B cell (primary cell): ENCODE data around the gene ARHGAP6. TPM values are rescaled to one million over a fixed set of nuclear protein-coding genes. Genes with fewer than 3 reads are reported as not detected.

ENCODE experiments used
- ATAC-seq: fragments of 200-7000 bp; cut with Tn5 transposase; one replicate; pipeline ENCODE4 v1.10.0; 2021; ENCODE audit warnings: low read depth, mild to moderate bottlenecking, moderate number of reproducible peaks, moderate library complexity
- CTCF ChIA-PET: fragments of 350-600 bp; sonication (Branson Sonifier 250); formaldehyde crosslinking; loops from one replicate; lab custom pipeline; 2021; ENCODE audit warnings: antibody characterized with exemption, inconsistent platforms; lab: Charles Lee
- POLR2A ChIA-PET: fragments of 350-600 bp; sonication (Branson Sonifier 250); formaldehyde crosslinking; loops from one replicate; lab custom pipeline; 2021; ENCODE audit warnings: antibody characterized with exemption; lab: Charles Lee
- DNase-seq: peaks from one replicate; pipeline ENCODE4 v3.0.0; 2013
- H2AFZ ChIP-seq: 2 replicates; pipeline ENCODE4 v1.6.1; 2012; ENCODE audit warnings: mild to moderate bottlenecking, low read depth, low read length; ENCODE audit not compliant: insufficient read depth, poor library complexity, severe bottlenecking
- H3K27ac ChIP-seq, 2 donors: 1 replicate in 1 of 2; 2 replicates in 1 of 2; pipeline ENCODE4 v1.5.1; 2012 to 2013; ENCODE audit warnings: low read length in 2 of 2, mild to moderate bottlenecking in 2 of 2, moderate library complexity in 1 of 2
- H3K27me3 ChIP-seq, 4 experiments: fragments of 200-600 bp in 1 of 4; sonication (generic) in 1 of 4; replicated peaks in 1 of 4; 1 replicate in 2 of 4; 2 replicates in 2 of 4; pipeline versions ENCODE4 v1.6.1 to v1.7.0; 2013 to 2016; ENCODE audit warnings: low read length in 3 of 4, mild to moderate bottlenecking in 2 of 4, mixed read lengths in 1 of 4, moderate library complexity in 1 of 4; ENCODE audit not compliant: insufficient read depth in 4 of 4, control insufficient read depth in 3 of 4; ENCODE audit errors: control extremely low read depth in 1 of 4
- H3K36me3 ChIP-seq, 2 experiments: replicated peaks in 1 of 2; 1 replicate in 1 of 2; 2 replicates in 1 of 2; pipeline versions ENCODE4 v1.6.1 to v1.7.1; 2013; ENCODE audit warnings: low read length in 1 of 2; ENCODE audit not compliant: insufficient read depth in 2 of 2, control insufficient read depth in 1 of 2; ENCODE audit errors: control extremely low read depth in 1 of 2, extremely low read depth in 1 of 2
- H3K4me1 ChIP-seq, 2 donors: fragments of 200-600 bp in 1 of 2; sonication (generic) in 1 of 2; 1 replicate in 1 of 2; 2 replicates in 1 of 2; pipeline versions ENCODE4 v1.5.1 to v1.6.1; 2013 to 2017; ENCODE audit warnings: low read length in 2 of 2; ENCODE audit not compliant: control insufficient read depth in 2 of 2, insufficient read depth in 2 of 2
- H3K4me2 ChIP-seq: replicated peaks from 2 replicates; pipeline ENCODE3; 2012; ENCODE audit warnings: mild to moderate bottlenecking, low read depth, low read length; ENCODE audit not compliant: poor library complexity, severe bottlenecking
- H3K4me3 ChIP-seq, 5 experiments: fragments of 200-600 bp in 1 of 5; sonication (generic) in 1 of 5; 1 replicate in 3 of 5; 2 replicates in 2 of 5; pipeline versions ENCODE4 v1.5.1 to v1.7.0; 2011 to 2016; ENCODE audit warnings: low read length in 4 of 5, mild to moderate bottlenecking in 4 of 5, low read depth in 2 of 5, control low read depth in 1 of 5, moderate library complexity in 1 of 5; ENCODE audit not compliant: insufficient read depth in 1 of 5; ENCODE audit errors: control extremely low read depth in 1 of 5, extremely low read depth in 1 of 5
- H3K79me2 ChIP-seq: fragments of 200-600 bp; sonication (generic); one replicate; pipeline ENCODE4 v1.6.0; 2016; ENCODE audit warnings: low read length; ENCODE audit not compliant: control insufficient read depth, insufficient read depth
- H3K9ac ChIP-seq: fragments of 200-600 bp; sonication (generic); 2 replicates; pipeline ENCODE4 v1.6.1; 2017; ENCODE audit warnings: mild to moderate bottlenecking, low read length, moderate library complexity
- H3K9me3 ChIP-seq, 3 donors: one replicate each; pipeline versions ENCODE4 v1.6.1 to v1.7.1; 2013; ENCODE audit warnings: low read length in 2 of 3; ENCODE audit not compliant: control insufficient read depth in 2 of 3, insufficient read depth in 1 of 3; ENCODE audit errors: control extremely low read depth in 1 of 3
- H4K20me1 ChIP-seq: 2 replicates; pipeline ENCODE4 v1.6.0; 2012; ENCODE audit warnings: mild to moderate bottlenecking, low read length; ENCODE audit not compliant: insufficient read depth, control insufficient read depth, poor library complexity, severe bottlenecking
- H3K27ac Mint-ChIP-seq: one replicate; pipeline ENCODE4 v1.8.0; 2021; ENCODE audit warnings: mixed read lengths
- H3K27me3 Mint-ChIP-seq: one replicate; pipeline ENCODE4 v1.8.0; 2021; ENCODE audit warnings: mixed read lengths
- H3K4me1 Mint-ChIP-seq: one replicate; pipeline ENCODE4 v1.8.0; 2021; ENCODE audit warnings: mixed read lengths
- H3K4me3 Mint-ChIP-seq: one replicate; pipeline ENCODE4 v1.8.0; 2021; ENCODE audit warnings: mixed read lengths
- H3K9me3 Mint-ChIP-seq: one replicate; pipeline ENCODE4 v1.8.0; 2022; ENCODE audit warnings: mixed read lengths; ENCODE audit not compliant: insufficient read depth
- EZH2 ChIP-seq: IDR thresholded peaks from 2 replicates; pipeline ENCODE4 v1.6.1; 2012; ENCODE audit warnings: borderline replicate concordance, low read depth, mild to moderate bottlenecking, moderate library complexity, low read length; ENCODE audit not compliant: insufficient read depth, poor library complexity, severe bottlenecking
- WGBS: methylation state at CpG from one replicate; pipeline ENCODE4 v1.1.5; 2013; ENCODE audit warnings: missing lambda C conversion rate; ENCODE audit not compliant: insufficient coverage; 5-methylcytosine and 5-hydroxymethylcytosine counted together
- intact Hi-C: fragments of 100-400 bp; cut with micrococcal nuclease; formaldehyde crosslinking; loops from one replicate; pipeline ENCODE4 v1.10.0; 2022
- polyA plus RNA-seq: library from polyadenylated mRNA; depleted of rRNA; stranded (reverse); fragments of >200 nt; gene quantifications from 2 replicates; pipeline ENCODE4 v1.2.3, GENCODE V29; 2012
- total RNA-seq, 2 donors: library from RNA; stranded (reverse); fragments of 120-200 nt in 1 of 2; gene quantifications; 1 replicate in 1 of 2; 2 replicates in 1 of 2; pipeline versions ENCODE4 v1.2.3 to v1.2.4, GENCODE V29; 2013 to 2022
- TF ChIP-seq, protein P1 (sequence below): fragments of 200-600 bp; IDR thresholded peaks from one replicate; pipeline ENCODE4 v1.8.0; 2022; ENCODE audit warnings: antibody characterized with exemption, mild to moderate bottlenecking

ARHGAP6 gene
- total and polyA plus RNA-seq, 2 donors (not counting 1 experiment from before 2014, with no cell fraction given): 1.6 to 2.6 TPM

DNA sequence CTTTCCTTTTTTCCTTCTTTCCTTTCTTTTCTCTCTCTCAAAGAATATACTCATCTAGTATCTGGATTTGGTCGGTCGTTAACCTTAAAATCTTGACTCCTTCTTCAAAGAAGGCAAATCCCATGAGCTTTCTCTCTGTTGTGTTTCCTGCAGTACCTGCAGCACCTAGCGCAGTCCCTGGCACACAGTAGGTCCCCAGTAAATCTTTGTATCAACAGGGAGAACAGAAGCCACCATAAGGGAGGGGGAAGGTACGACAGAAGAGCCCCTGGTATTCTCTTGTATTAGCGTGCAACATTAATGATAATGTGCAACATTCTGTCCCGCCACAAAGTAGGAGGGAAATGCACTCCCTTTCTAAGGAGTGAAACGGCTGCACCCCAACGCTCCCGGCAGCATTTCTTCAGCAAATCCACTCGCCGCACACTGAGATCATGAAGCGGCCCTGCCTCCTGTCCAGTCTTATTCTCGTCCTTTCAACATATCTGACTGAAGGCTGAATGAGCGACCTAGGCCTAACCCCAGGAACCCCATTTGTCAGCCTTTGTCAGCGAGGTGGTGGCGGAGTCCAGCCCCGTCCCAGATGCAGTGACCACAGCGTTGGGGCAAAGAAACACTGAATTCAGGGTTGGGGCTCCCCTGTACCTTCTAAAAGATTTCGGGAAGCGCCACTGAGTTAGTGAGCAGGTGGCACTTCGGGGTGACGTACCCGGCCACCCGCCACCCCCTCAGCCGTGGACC is 238.8 kb downstream of the ARHGAP6 start:
- WGBS: 17% methylated on average over 21 of the region's 25 CpGs
- POLR2A ChIA-PET: no interaction called here
- Histone ChIP-seq H3K4me1 (peaks cover 0 to 12% of the 10 kb centered on the region in 2 donors), H4K20me1 (no peaks in the 10 kb centered on the region), H3K27ac (no peak overlapping the region), H3K4me3 (peak overlapping the region in 4 of 5 experiments; percentile 43 to 55 (median 46)), H2AFZ (peak overlapping the region; percentile 48), H3K9ac (peak overlapping the region; percentile 53), H3K36me3 (no peaks in the 10 kb centered on the region), H3K9me3 (no peaks in the 10 kb centered on the region), H3K27me3 (peaks cover 0 to 9% (median 3%) of the 10 kb centered on the region in 4 experiments), H3K79me2 (no peaks in the 10 kb centered on the region), H3K4me2 (peak overlapping the region; percentile 67)
- Mint-ChIP-seq H3K27me3 (peaks cover 11% of the 10 kb centered on the region), H3K27ac (no peak overlapping the region), H3K4me1 (peaks cover 18% of the 10 kb centered on the region), H3K4me3 (peak overlapping the region; percentile 71), H3K9me3 (no peaks in the 10 kb centered on the region)
- intact Hi-C loops: no loop called here
- ATAC-seq (no peak), DNase-seq (no peak)
- TF ChIP-seq, protein P1, sequence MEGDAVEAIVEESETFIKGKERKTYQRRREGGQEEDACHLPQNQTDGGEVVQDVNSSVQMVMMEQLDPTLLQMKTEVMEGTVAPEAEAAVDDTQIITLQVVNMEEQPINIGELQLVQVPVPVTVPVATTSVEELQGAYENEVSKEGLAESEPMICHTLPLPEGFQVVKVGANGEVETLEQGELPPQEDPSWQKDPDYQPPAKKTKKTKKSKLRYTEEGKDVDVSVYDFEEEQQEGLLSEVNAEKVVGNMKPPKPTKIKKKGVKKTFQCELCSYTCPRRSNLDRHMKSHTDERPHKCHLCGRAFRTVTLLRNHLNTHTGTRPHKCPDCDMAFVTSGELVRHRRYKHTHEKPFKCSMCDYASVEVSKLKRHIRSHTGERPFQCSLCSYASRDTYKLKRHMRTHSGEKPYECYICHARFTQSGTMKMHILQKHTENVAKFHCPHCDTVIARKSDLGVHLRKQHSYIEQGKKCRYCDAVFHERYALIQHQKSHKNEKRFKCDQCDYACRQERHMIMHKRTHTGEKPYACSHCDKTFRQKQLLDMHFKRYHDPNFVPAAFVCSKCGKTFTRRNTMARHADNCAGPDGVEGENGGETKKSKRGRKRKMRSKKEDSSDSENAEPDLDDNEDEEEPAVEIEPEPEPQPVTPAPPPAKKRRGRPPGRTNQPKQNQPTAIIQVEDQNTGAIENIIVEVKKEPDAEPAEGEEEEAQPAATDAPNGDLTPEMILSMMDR: no peak
- TF ChIP-seq EZH2: no peak
- CTCF ChIA-PET: no interaction called here

DNA sequence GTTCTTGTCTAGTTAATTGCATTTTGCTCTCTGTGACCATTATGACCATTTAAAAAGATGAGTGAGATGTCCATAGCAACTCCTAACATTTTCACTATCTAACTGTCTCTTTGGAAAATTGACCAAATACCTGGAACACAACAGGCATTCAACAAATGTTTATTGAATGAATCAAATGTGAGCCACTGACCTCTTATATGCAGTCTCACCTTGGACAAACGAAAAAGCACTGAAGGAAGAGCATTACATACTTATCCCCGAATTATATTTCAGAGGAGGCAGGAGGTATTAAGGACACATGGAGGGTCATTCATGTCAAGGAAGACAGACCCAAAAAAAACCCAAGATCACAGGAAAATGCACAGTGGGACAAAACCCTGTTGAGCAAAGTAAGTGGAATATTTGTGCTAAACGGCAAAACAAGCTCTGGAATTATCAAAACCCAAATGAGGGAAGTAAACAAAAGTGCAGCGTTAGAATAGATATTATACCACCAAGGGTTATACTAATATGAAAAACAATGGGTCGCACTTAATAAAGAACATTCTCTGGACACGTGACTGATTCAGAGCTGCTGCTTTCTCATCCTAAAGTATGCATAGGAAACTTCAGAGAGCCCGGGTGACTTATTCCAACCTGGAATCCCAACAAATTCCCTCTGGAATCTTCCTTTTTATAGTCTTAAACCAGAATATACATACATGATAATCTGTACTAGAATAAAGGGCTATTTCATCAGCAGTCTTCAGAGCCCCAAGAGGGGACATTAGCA is 240.6 kb downstream of the ARHGAP6 start:
- no peak overlapping the region for H3K4me3 Mint-ChIP-seq
- no peaks in the 10 kb centered on the region for H3K36me3 ChIP-seq
- H3K4me2 ChIP-seq: no peak overlapping the region
- intact Hi-C loops: no loop called here
- H3K79me2 ChIP-seq: no peaks in the 10 kb centered on the region
- DNase-seq (no peak), ATAC-seq (no peak)
- H4K20me1 ChIP-seq: no peaks in the 10 kb centered on the region
- POLR2A ChIA-PET: no interaction called here
- H2AFZ ChIP-seq: no peak overlapping the region
- H3K27me3 Mint-ChIP-seq: peaks cover 11% of the 10 kb centered on the region
- TF ChIP-seq EZH2: no peak
- TF ChIP-seq, protein P1: no peak
- peaks cover 18% of the 10 kb centered on the region for H3K4me1 Mint-ChIP-seq
- H3K27ac ChIP-seq: no peak overlapping the region
- peaks cover 0 to 9% (median 3%) of the 10 kb centered on the region in 4 experiments for H3K27me3 ChIP-seq
- no peak overlapping the region for H3K27ac Mint-ChIP-seq
- CTCF ChIA-PET: no interaction called here
- no peaks in the 10 kb centered on the region for H3K9me3 Mint-ChIP-seq
- H3K9me3 ChIP-seq: no peaks in the 10 kb centered on the region
- peaks cover 0 to 12% of the 10 kb centered on the region in 2 donors for H3K4me1 ChIP-seq
- H3K9ac ChIP-seq: no peak overlapping the region
- WGBS: 93% methylated on average over 3 of the region's 7 CpGs
- no peak overlapping the region for H3K4me3 ChIP-seq
